K562 treated with DMSO at 1 percent for 48 hours (cell line): ENCODE results near the gene LMNTD2. TPM values are rescaled to one million over a fixed set of nuclear protein-coding genes. Genes with fewer than 3 reads are reported as not detected.

Source experiments
- total RNA-seq: library from RNA; unstranded; fragments of 300-600 nt; gene quantifications from 2 replicates; pipeline ENCODE4 v1.2.3, GENCODE V29; 2022; ENCODE audit warnings: low replicate concordance; ENCODE audit errors: extremely low read depth

Gene LMNTD2
- not detected in 2 replicates for total RNA-seq

DNA sequence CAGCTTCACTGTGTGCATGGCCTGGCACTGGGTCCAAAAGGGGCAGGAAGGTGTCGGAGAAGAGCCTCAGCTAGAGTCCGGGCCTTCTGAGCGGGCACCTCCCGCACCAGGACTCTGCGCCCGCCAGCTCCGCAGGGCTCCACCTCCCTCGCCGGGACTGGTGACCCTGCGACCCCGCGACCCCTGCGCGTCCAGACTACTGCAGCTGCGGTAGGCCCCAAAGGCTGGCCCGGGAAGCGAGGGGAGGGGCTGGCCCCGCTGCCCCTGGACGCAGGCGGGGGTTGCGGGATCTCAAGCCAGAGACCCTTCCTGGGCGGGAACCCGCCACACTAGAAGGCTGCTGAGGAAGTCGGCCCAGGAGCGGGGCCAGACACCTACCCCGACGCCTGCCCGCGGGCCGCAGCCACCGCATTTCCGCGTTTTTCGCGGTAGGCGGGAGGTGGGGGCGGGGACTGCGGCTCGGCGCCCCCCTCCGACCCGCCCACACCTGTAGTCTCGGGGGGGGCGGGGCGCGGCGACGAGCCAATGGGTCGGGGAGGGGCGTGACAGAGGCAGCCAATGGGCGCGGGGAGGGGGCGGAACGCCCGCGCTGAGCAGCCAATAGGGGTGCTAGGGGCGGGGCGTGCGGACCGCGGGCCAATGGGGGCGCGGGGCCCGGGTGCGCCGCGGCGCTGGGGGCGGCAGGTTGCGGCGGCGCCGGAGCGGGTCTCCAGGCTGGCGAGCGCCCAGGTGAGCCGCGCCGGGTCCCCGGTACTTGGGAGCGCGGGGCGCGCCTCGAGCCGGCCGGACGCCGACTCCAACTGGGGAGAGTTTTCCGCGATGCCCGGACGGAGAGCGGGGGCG is at the start of gene LMNTD2, which contains the start of gene RASSF7:
TSS of gene LMNTD2 (minus strand) at position 434 of the 843 bp plus-strand sequence. CDS start at position 412, 22 bp downstream.
TSS of gene RASSF7 (plus strand) at position 666 of the 843 bp plus-strand sequence. CDS start 799 bp downstream, outside the sequence.

DNA sequence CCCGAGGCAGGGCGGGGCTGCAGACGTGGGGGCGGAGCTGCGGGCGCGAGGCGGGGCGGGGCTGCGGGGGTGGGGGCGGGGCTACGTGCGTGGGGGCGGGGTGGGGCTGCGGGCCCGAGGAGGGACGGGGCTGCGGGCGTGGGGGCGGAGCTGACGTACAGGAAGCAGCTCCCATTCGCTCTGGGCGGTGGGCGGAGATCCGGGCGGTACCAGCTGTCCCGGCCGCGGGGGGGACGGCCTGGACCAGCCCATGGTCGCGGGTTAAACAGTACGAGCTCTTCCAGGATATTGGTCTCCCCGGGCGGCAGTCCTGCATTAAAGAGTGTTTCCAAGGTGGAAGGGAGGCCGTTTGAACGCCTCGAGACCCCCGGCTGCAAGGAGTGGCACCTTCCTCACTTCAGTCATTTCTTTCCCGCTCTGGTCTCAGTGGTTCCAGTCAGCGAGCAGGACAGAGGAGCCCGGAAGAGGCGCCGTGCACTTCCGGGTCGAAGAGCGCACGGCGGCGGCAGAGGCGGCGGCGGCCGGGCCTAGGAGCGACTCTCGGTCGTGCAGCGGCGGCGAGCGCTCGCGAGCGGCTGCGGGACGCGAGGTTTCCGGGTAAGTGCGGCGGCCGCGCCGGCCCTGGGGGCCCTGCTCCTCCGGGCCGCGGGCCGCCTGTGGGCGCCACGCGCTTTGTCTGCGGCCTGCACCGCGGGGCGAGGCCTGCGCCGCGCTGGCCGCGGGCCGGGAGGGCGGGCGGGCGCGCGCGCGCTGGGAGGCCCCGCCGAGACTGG is 15.6 kb upstream of the LMNTD2 start, which contains the start of gene PHRF1:
TSS of gene PHRF1 (plus strand) at position 475 of the 773 bp plus-strand sequence. CDS start 5,043 bp downstream, outside the sequence.

GRCh38 chr11:536841-537621 is 23.5 kb downstream of the LMNTD2 start, which contains the start of gene LRRC56:
TSS of gene LRRC56 (plus strand) at chr11:537527. CDS start at chr11:540685, 3,158 bp downstream.

DNA sequence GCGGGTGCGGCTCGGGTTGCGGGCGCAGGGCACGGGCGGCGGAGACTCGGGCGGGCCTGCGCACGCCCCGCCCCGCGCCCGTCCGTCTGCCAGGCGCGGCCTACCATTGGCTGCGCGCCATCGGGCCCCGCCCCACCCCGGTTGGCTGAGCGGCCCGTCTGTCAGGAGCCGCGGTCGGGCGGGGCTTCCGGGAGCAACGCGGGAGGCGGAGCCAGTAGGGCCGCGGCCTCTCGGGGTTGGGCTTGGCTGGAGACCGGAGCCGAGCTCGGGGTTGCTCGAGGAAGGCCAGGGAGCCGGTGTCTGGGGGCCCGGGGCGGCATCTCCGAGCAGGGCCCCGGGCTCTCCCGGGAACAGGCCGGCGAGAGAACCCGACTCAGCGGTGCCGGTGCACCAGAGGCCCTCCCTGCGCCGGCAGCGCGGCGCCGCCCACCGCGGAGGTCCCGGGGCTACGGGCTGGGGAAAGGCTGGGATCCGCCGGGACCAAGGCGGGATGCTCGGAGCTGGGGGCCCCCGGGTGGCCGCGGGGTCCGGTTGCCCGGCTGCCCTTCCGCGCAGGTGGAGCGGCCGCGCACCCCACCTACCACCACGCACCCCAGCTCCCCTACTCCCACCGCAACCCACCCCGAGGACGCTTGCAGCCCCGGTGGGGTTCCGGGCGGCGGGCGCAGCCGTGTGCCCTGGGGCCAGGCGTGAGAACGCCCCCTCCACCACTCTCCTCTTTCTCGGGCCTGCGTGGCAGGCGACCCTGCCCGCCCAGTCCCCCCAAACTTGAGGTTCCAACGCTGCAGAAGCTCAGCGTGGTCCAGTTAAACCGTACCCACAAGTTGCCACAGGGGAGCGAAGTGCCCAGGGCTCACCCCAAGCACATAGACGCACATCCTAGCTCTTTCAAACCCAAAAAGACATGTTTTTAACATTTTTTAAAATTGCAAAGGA is 24.8 kb downstream of the LMNTD2 start, which contains the start of gene HRAS:
TSS of gene HRAS (minus strand) at position 58 of the 936 bp plus-strand sequence.

GRCh38 chr11:506995-507726 is 53.4 kb downstream of the LMNTD2 start, which contains the start of gene RNH1:
TSS of gene RNH1 (minus strand) at chr11:507242. CDS start at chr11:502162, 5,080 bp downstream.

Other genes with a start within 250 kb of the LMNTD2 start
- 1,098 TPM in 1 of 2 replicates, not detected in the other for gene IFITM1, start 246.7 kb downstream of the LMNTD2 start, total RNA-seq
- gene IFITM3, start 239.9 kb downstream of the LMNTD2 start, total RNA-seq = not detected in 2 replicates
- gene B4GALNT4, start 191.2 kb downstream of the LMNTD2 start, total RNA-seq = not detected in 2 replicates
- not detected in 2 replicates for gene PKP3, start 166.5 kb downstream of the LMNTD2 start, total RNA-seq
- gene SIGIRR, start 145.7 kb downstream of the LMNTD2 start, total RNA-seq = not detected in 2 replicates
- not detected in 2 replicates for gene ANO9, start 118.7 kb downstream of the LMNTD2 start, total RNA-seq
- not detected in 2 replicates for gene PTDSS2, start 110.5 kb downstream of the LMNTD2 start, total RNA-seq
- gene RNH1, start 53.5 kb downstream of the LMNTD2 start, total RNA-seq = not detected in 2 replicates
- not detected in 2 replicates for gene HRAS, start 25.2 kb downstream of the LMNTD2 start, total RNA-seq
- not detected in 2 replicates for gene LRRC56, start 23.2 kb downstream of the LMNTD2 start, total RNA-seq
- not detected in 2 replicates for gene RASSF7, start 232 bp upstream of the LMNTD2 start, total RNA-seq
- not detected in 2 replicates for gene PHRF1, start 15.7 kb upstream of the LMNTD2 start, total RNA-seq
- not detected in 2 replicates for gene IRF7, start 55.2 kb upstream of the LMNTD2 start, total RNA-seq
- gene CDHR5, start 64.2 kb upstream of the LMNTD2 start, total RNA-seq = not detected in 2 replicates
- gene SCT, start 66.4 kb upstream of the LMNTD2 start, total RNA-seq = not detected in 2 replicates
- not detected in 2 replicates for gene DRD4, start 76.5 kb upstream of the LMNTD2 start, total RNA-seq
- gene DEAF1, start 134.5 kb upstream of the LMNTD2 start, total RNA-seq = not detected in 2 replicates
- not detected in 2 replicates for gene TMEM80, start 135.1 kb upstream of the LMNTD2 start, total RNA-seq
- gene EPS8L2, start 145.5 kb upstream of the LMNTD2 start, total RNA-seq = not detected in 2 replicates
- gene TALDO1, start 186.7 kb upstream of the LMNTD2 start, total RNA-seq = 394 TPM in 1 of 2 replicates, not detected in the other
- not detected in 2 replicates for gene GATD1, start 216.7 kb upstream of the LMNTD2 start, total RNA-seq
- not detected in 2 replicates for gene CEND1, start 229.4 kb upstream of the LMNTD2 start, total RNA-seq
- not detected in 2 replicates for gene SLC25A22, start 237.5 kb upstream of the LMNTD2 start, total RNA-seq
- not detected in 2 replicates for gene PIDD1, start 244.5 kb upstream of the LMNTD2 start, total RNA-seq
- gene RPLP2, start 249.2 kb upstream of the LMNTD2 start, total RNA-seq = not detected in 2 replicates